ENCODE data around the gene SYMPK. TPM values are rescaled to one million over a fixed set of nuclear protein-coding genes. Genes with fewer than 3 reads are reported as not detected.
A peak's percentile ranks its signal among the peaks of the same experiment; 100 is the strongest.
"Not testable (repeated sequence)": the region's sequence is repeated elsewhere in the genome, so short reads cannot be mapped to it uniquely, and the experiment has no call there.

Gene SYMPK
- total RNA-seq, 1 donor from 2014 or later = 72.1 TPM

DNA sequence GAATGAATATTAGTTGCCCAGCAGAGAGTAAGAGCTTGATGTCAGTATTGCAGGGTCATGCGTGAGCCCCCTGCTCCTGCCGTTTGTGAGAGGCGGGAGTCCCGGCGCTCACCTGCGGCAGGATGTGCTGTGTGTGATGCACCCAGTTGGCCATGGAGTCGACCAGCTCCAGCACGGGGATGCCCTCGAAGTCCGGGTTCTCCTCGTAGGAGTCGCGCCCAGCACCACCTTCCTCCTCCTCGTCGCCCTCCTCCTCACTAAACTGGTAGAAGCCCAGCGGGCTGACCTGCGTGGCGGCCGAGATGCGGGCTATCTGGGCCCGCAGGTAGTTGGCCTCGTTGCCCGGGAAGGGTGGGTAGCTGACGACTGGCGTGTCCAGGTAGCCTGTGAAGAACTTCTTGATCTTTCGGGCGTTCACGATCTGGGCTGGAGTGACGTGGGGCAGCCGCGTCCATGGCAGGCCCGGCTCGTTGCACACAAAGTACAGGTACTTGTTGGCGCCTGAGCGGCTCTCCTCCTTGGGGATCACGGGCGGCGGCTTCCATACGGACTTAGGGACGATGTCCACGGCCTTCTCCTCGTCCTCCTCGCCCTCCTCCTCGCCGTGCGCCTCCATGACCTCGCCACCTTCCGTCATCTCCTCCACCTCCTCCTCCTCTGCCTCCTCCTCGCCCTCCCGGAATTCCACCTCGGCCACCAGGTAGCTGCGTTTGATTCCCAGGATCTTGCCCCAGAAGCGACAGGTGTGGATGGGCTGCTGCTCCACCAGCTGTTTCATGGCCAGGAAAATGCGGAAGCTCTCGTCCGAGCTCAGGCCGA, 58.6 kb downstream of the SYMPK start:
- no peaks in the 10 kb centered on the region for H3K27me3 Mint-ChIP-seq (ENCODE audit: unreplicated experiment)
- TF ChIP-seq, protein P1, sequence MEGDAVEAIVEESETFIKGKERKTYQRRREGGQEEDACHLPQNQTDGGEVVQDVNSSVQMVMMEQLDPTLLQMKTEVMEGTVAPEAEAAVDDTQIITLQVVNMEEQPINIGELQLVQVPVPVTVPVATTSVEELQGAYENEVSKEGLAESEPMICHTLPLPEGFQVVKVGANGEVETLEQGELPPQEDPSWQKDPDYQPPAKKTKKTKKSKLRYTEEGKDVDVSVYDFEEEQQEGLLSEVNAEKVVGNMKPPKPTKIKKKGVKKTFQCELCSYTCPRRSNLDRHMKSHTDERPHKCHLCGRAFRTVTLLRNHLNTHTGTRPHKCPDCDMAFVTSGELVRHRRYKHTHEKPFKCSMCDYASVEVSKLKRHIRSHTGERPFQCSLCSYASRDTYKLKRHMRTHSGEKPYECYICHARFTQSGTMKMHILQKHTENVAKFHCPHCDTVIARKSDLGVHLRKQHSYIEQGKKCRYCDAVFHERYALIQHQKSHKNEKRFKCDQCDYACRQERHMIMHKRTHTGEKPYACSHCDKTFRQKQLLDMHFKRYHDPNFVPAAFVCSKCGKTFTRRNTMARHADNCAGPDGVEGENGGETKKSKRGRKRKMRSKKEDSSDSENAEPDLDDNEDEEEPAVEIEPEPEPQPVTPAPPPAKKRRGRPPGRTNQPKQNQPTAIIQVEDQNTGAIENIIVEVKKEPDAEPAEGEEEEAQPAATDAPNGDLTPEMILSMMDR (IDR thresholded peaks at IDR 0.05) = no peak
- H3K4me3 Mint-ChIP-seq (ENCODE audit: unreplicated experiment) = no peak overlapping the region
- H3K27ac Mint-ChIP-seq (ENCODE audit: unreplicated experiment) = no peak overlapping the region
- no peaks in the 10 kb centered on the region for H3K9me3 Mint-ChIP-seq (ENCODE audit: unreplicated experiment)
- H3K36me3 Mint-ChIP-seq (ENCODE audit: unreplicated experiment) = no peaks in the 10 kb centered on the region
- peaks cover 3% of the 10 kb centered on the region for H3K4me1 Mint-ChIP-seq (ENCODE audit: unreplicated experiment)
- no peak for DNase-seq (ENCODE audit: extremely low spot score, unreplicated experiment)

DNA sequence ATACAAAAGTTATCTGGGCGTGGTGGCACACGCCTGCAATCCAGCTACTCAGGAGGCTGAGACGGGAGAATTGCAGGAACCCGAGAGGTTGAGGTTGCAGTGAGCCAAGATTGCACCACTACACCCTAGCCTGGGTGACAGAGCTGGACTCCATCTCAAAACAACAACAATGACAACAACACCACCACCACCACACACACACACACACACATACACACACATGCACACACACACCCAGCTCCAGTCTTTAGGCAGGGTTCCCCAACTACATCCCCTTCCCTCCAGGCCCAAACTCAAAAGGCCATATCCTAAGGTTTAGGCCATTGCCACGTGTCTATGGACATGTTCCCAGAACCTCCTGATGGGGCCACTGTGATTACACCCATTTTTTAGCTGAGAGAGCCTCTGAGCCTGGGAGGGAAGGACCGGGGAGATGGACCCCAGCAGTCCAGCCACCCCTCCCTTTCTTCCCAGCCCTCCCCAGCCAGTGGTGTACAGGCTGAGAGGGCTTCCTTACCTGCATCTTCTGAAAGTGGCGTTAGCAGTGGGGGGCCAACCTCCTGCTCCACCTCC, 61.3 kb downstream of the SYMPK start:
- no peak for DNase-seq (ENCODE audit: extremely low spot score, unreplicated experiment)
- H3K27ac Mint-ChIP-seq (ENCODE audit: unreplicated experiment) = no peak overlapping the region
- no peak overlapping the region for H3K4me3 Mint-ChIP-seq (ENCODE audit: unreplicated experiment)

DNA sequence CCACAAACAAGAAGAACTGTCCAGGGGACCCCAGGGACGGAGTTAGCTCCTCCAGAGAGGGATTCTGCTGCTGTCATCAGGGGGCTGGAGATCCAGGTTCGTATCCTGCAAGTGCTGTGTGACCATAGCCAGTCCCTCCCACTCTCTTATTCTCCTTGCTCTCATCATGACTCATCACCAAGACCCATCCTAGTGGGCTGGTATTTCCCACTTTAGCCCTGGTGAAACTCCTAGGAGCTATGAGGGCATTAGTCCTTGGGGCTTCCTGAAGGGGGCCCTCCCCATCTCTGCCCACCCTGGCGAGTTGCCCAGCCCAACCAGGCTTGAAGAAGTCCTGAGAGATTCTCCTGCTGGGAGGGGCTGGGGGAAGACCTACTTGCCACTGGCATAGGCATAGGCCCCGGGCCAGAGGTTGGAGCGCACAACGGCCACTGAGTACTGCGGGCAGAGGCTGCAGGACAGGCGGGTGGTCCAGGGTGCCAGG, 62.8 kb downstream of the SYMPK start:
- H3K27ac Mint-ChIP-seq (ENCODE audit: unreplicated experiment) = no peak overlapping the region
- no peaks in the 10 kb centered on the region for H3K9me3 Mint-ChIP-seq (ENCODE audit: unreplicated experiment)
- DNase-seq (ENCODE audit: extremely low spot score, unreplicated experiment) = no peak
- no peaks in the 10 kb centered on the region for H3K27me3 Mint-ChIP-seq (ENCODE audit: unreplicated experiment)
- H3K36me3 Mint-ChIP-seq (ENCODE audit: unreplicated experiment) = no peaks in the 10 kb centered on the region
- H3K4me3 Mint-ChIP-seq (ENCODE audit: unreplicated experiment) = no peak overlapping the region
- TF ChIP-seq, protein P1 (IDR thresholded peaks at IDR 0.05) = no peak
- peaks cover 11% of the 10 kb centered on the region for H3K4me1 Mint-ChIP-seq (ENCODE audit: unreplicated experiment)

More for the DNA sequence above, 61.3 kb downstream of the SYMPK start:
- H3K36me3 Mint-ChIP-seq (ENCODE audit: unreplicated experiment) = no peaks in the 10 kb centered on the region
- H3K27me3 Mint-ChIP-seq (ENCODE audit: unreplicated experiment) = no peaks in the 10 kb centered on the region
- peaks cover 11% of the 10 kb centered on the region for H3K4me1 Mint-ChIP-seq (ENCODE audit: unreplicated experiment)
- TF ChIP-seq, protein P1 (IDR thresholded peaks at IDR 0.05) = no peak
- H3K9me3 Mint-ChIP-seq (ENCODE audit: unreplicated experiment) = no peaks in the 10 kb centered on the region

DNA sequence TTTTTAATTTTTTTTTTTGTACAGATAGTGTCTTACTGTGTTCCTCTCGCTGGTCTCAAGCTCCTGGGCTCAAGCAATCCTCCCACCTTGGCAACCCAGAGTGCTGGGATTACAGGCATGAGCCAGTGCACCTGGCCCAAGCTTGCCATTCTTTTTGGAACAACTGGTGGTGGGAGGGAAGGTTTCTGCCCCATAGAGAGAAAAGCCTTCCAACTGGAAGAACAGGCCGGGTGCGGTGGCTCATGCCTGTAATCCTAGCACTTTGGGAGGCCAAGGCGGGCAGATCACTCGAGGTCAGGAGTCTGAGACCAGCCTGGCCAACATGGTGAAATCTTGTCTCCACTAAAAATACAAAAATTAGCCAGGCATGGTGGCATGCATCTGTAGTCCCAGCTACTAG, 63.4 kb downstream of the SYMPK start:
- H3K4me1 Mint-ChIP-seq (ENCODE audit: unreplicated experiment) = peaks cover 11% of the 10 kb centered on the region
- not testable (repeated sequence) for H3K27ac Mint-ChIP-seq (ENCODE audit: unreplicated experiment); H3K36me3 Mint-ChIP-seq (ENCODE audit: unreplicated experiment); H3K9me3 Mint-ChIP-seq (ENCODE audit: unreplicated experiment); DNase-seq (ENCODE audit: extremely low spot score, unreplicated experiment); H3K27me3 Mint-ChIP-seq (ENCODE audit: unreplicated experiment); H3K4me3 Mint-ChIP-seq (ENCODE audit: unreplicated experiment)

DNA sequence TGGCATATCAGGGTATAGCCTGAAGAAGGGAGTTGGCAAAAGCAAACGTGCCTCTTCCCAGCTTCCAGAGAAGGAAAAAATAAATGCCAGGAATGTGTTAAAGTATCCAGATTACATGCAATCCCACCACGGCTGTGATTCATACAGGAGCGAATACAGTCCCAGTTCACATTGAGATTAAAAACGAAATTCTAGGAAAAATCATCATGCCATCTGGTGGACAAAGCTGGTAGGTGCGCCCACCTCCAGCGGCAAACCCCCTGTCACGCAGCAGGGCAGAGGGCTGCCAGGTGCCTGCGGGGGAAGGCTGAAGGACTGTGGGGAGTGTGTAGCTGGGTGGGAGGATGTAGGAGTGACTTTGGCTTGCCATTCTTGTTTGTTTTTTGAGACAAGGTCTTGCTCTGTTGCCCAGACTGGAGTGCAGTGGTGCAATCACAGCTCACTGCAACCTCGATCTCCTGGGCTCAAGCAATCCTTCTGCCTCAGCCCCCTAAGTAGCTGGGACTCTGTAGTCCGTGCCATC, 63.9 kb downstream of the SYMPK start:
- TF ChIP-seq, protein P1 (IDR thresholded peaks at IDR 0.05) = peak; percentile 84
- Mint-ChIP-seq H3K4me3 (ENCODE audit: unreplicated experiment) (no peak overlapping the region), H3K36me3 (ENCODE audit: unreplicated experiment) (no peaks in the 10 kb centered on the region), H3K4me1 (ENCODE audit: unreplicated experiment) (peaks cover 11% of the 10 kb centered on the region), H3K27me3 (ENCODE audit: unreplicated experiment) (no peaks in the 10 kb centered on the region), H3K27ac (ENCODE audit: unreplicated experiment) (peak overlapping the region; percentile 57), H3K9me3 (ENCODE audit: unreplicated experiment) (no peaks in the 10 kb centered on the region)
- peak; percentile 90 for DNase-seq (ENCODE audit: extremely low spot score, unreplicated experiment)
